ENCODE results near the gene AAK1. TPM values are rescaled to one million over a fixed set of nuclear protein-coding genes. Genes with fewer than 3 reads are reported as not detected.

AAK1 gene
- total and polyA plus RNA-seq, 10 of the 15 experiments (the other 5 are each of a cell fraction or from before 2014, with no cell fraction given) = 2.9 to 41.4 (median 17.5) TPM

GRCh38 chr2:69581774-69582581 is 61.6 kb downstream of the AAK1 start (continued):
- TF ChIP-seq E2F8 (IDR thresholded peaks at IDR 0.05; ENCODE audit: low read depth, partially characterized antibody) = no peak
- no peak for TF ChIP-seq IRF3 (IDR thresholded peaks at IDR 0.05)
- TF ChIP-seq NR2C1 (IDR thresholded peaks at IDR 0.05) = no peak
- no peak for TF ChIP-seq POLR2AphosphoS2 (IDR thresholded peaks at IDR 0.05; ENCODE audit: low read depth, low read length)
- TF ChIP-seq, protein P1, sequence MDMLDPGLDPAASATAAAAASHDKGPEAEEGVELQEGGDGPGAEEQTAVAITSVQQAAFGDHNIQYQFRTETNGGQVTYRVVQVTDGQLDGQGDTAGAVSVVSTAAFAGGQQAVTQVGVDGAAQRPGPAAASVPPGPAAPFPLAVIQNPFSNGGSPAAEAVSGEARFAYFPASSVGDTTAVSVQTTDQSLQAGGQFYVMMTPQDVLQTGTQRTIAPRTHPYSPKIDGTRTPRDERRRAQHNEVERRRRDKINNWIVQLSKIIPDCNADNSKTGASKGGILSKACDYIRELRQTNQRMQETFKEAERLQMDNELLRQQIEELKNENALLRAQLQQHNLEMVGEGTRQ (IDR thresholded peaks at IDR 0.05; ENCODE audit: borderline replicate concordance, low read depth, low read length) = no peak
- TF ChIP-seq, protein P2, sequence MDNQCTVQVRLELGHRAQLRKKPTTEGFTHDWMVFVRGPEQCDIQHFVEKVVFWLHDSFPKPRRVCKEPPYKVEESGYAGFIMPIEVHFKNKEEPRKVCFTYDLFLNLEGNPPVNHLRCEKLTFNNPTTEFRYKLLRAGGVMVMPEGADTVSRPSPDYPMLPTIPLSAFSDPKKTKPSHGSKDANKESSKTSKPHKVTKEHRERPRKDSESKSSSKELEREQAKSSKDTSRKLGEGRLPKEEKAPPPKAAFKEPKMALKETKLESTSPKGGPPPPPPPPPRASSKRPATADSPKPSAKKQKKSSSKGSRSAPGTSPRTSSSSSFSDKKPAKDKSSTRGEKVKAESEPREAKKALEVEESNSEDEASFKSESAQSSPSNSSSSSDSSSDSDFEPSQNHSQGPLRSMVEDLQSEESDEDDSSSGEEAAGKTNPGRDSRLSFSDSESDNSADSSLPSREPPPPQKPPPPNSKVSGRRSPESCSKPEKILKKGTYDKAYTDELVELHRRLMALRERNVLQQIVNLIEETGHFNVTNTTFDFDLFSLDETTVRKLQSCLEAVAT (IDR thresholded peaks at IDR 0.05) = 0 out of 2 replicates have a peak, but pooled peaks have one; percentile 36
- no peak for TF ChIP-seq RAD51 (IDR thresholded peaks at IDR 0.05)
- TF ChIP-seq MXI1 (IDR thresholded peaks at IDR 0.05; ENCODE audit: low read depth, low read length) = no peak
- no peak for TF ChIP-seq ZNF384 (IDR thresholded peaks at IDR 0.05; ENCODE audit: borderline replicate concordance, low read depth, low read length)
- TF ChIP-seq ZNF24 (IDR thresholded peaks at IDR 0.05) = 0 out of 2 replicates have a peak, but pooled peaks have one; percentile 37
- no peak for TF ChIP-seq TARDBP (IDR thresholded peaks at IDR 0.05; ENCODE audit: borderline replicate concordance)
- TF ChIP-seq MTA2 (IDR thresholded peaks at IDR 0.05; ENCODE audit: low read depth) = peak; percentile 79
- no peak for TF ChIP-seq RCOR1 (conservative IDR thresholded peaks at IDR 0.05; ENCODE audit: low read depth, low read length)
- no peak for TF ChIP-seq MYC (IDR thresholded peaks at IDR 0.05; ENCODE audit: insufficient read depth, insufficient read length, insufficient replicate concordance, low read length, severe bottlenecking)
- TF ChIP-seq SPI1 (IDR thresholded peaks at IDR 0.05; ENCODE audit: borderline replicate concordance, insufficient read depth, low read depth, low read length) = peak; percentile 9; the same call in 1 of the 2 replicates
- no peak for TF ChIP-seq SP1 (IDR thresholded peaks at IDR 0.05; ENCODE audit: low read depth, low read length)
- TF ChIP-seq, protein P3, sequence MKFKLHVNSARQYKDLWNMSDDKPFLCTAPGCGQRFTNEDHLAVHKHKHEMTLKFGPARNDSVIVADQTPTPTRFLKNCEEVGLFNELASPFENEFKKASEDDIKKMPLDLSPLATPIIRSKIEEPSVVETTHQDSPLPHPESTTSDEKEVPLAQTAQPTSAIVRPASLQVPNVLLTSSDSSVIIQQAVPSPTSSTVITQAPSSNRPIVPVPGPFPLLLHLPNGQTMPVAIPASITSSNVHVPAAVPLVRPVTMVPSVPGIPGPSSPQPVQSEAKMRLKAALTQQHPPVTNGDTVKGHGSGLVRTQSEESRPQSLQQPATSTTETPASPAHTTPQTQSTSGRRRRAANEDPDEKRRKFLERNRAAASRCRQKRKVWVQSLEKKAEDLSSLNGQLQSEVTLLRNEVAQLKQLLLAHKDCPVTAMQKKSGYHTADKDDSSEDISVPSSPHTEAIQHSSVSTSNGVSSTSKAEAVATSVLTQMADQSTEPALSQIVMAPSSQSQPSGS (IDR thresholded peaks at IDR 0.05; ENCODE audit: low read length) = no peak; the same call in 1 of the 2 replicates
- no peak for TF ChIP-seq LARP7 (IDR thresholded peaks at IDR 0.05)
- TF ChIP-seq RUNX3 (IDR thresholded peaks at IDR 0.05; ENCODE audit: low read length) = peak; percentile 76
- TF ChIP-seq RAD21 (IDR thresholded peaks at IDR 0.05; ENCODE audit: insufficient read depth, low read depth, low read length) = no peak
- TF ChIP-seq CBX3 (IDR thresholded peaks at IDR 0.05; ENCODE audit: borderline replicate concordance, low read depth) = no peak
- TF ChIP-seq PAX8 (IDR thresholded peaks at IDR 0.05) = peak; percentile 47; the same call in 1 of the 2 replicates

Data from GM12878 (cell line).